ENCODE measurements around the gene RBMX2. TPM values are rescaled to one million over a fixed set of nuclear protein-coding genes. Genes with fewer than 3 reads are reported as not detected.

Gene RBMX2
- polyA plus RNA-seq, 4 donors, result 16.5 to 38.6 (median 26.2) TPM

- Histone ChIP-seq H3K36me3 (ENCODE audit: control insufficient read depth in 3 of 3, insufficient read depth in 2 of 3, low read depth in 1 of 3, low read length in 3 of 3) (no peaks in the 10 kb centered on the region), H3K4me1 (ENCODE audit: control insufficient read depth in 3 of 3, insufficient read depth in 2 of 3, low read depth in 1 of 3, low read length in 2 of 3) (no peaks in the 10 kb centered on the region), H3K27me3 (ENCODE audit: control insufficient read depth in 3 of 3, insufficient read depth in 3 of 3, low read length in 3 of 3) (peaks cover 0 to 6% (median 1%) of the 10 kb centered on the region in 3 donors), H3K4me3 (ENCODE audit: low read depth in 1 of 3, low read length in 3 of 3) (no peak overlapping the region), H3K9me3 (ENCODE audit: control insufficient read depth in 2 of 2, insufficient read depth in 1 of 2, low read depth in 1 of 2, low read length in 1 of 2) (no peaks in the 10 kb centered on the region), H3K27ac (ENCODE audit: low read depth in 1 of 3, low read length in 2 of 3) (no peak overlapping the region)
- no peak for DNase-seq
- FAIRE-seq, result no peak
- WGBS, 3 donors, result 44 to 62% (median 44%) methylated on average over 7 of the region's 7 CpGs
These were observed 6.4 kb upstream of the RBMX2 start for GRCh38 chrX:130395341-130395740.

- DNase-seq (peak in 1 of 2 donors; percentile 8), FAIRE-seq (no peak)
- Histone ChIP-seq H3K27me3 (ENCODE audit: control insufficient read depth in 3 of 3, insufficient read depth in 3 of 3, low read length in 3 of 3) (no peaks in the 10 kb centered on the region), H3K9me3 (ENCODE audit: control insufficient read depth in 2 of 2, insufficient read depth in 1 of 2, low read depth in 1 of 2, low read length in 1 of 2) (no peaks in the 10 kb centered on the region), H3K27ac (ENCODE audit: low read depth in 1 of 3, low read length in 2 of 3) (peak overlapping the region in 2 of 3 donors; percentile 55 to 87), H3K36me3 (ENCODE audit: control insufficient read depth in 3 of 3, insufficient read depth in 2 of 3, low read depth in 1 of 3, low read length in 3 of 3) (peaks cover 0 to 8% (median 0%) of the 10 kb centered on the region in 3 donors), H3K4me1 (ENCODE audit: control insufficient read depth in 3 of 3, insufficient read depth in 2 of 3, low read depth in 1 of 3, low read length in 2 of 3) (no peaks in the 10 kb centered on the region), H3K4me3 (ENCODE audit: low read depth in 1 of 3, low read length in 3 of 3) (peak overlapping the region; percentile 51 to 70 (median 64))
- WGBS, 3 donors, result 1 to 44% (median 14%) methylated on average over 12 to 13 of the region's 13 CpGs
These were observed 459 bp downstream of the RBMX2 start for GRCh38 chrX:130402208-130402684.

GRCh38 chrX:130413415-130413814 lies 11.6 kb downstream of the RBMX2 start:
- H3K27me3 ChIP-seq (ENCODE audit: control insufficient read depth in 3 of 3, insufficient read depth in 3 of 3, low read length in 3 of 3), result no peaks in the 10 kb centered on the region
- WGBS, 3 donors, result 57 to 79% (median 67%) methylated on average over 2 of the region's 2 CpGs
- DNase-seq (no peak), FAIRE-seq (no peak)
- H3K36me3 ChIP-seq (ENCODE audit: control insufficient read depth in 3 of 3, insufficient read depth in 2 of 3, low read depth in 1 of 3, low read length in 3 of 3), result peaks cover 0 to 10% (median 4%) of the 10 kb centered on the region in 3 donors
- no peaks in the 10 kb centered on the region for H3K4me1 ChIP-seq (ENCODE audit: control insufficient read depth in 3 of 3, insufficient read depth in 2 of 3, low read depth in 1 of 3, low read length in 2 of 3)
- H3K9me3 ChIP-seq (ENCODE audit: control insufficient read depth in 2 of 2, insufficient read depth in 1 of 2, low read depth in 1 of 2, low read length in 1 of 2), result no peaks in the 10 kb centered on the region
- no peak overlapping the region for H3K4me3 ChIP-seq (ENCODE audit: low read depth in 1 of 3, low read length in 3 of 3)
- no peak overlapping the region for H3K27ac ChIP-seq (ENCODE audit: low read depth in 1 of 3, low read length in 2 of 3)

DNA sequence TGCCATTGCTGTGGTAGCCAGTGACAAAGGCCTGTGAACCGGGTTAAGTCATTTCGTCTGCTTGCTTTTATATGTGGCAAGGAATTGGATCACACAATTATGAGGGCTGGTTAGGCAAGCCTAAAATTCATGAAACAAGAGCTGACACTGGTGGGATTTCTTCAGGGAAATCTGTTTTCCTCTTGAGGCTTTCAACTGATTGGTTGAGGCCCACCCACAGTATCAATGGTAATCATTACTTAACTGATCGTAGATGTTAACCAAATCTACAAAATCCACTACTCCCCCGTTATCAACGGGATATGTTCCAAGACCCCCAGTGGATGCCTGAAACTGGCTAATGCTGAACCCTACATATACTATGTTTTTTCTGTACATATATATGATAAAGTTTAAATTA lies 13.0 kb downstream of the RBMX2 start:
- 89 to 98% (median 96%) methylated on average over 5 of the region's 5 CpGs for WGBS, 3 donors
- no peaks in the 10 kb centered on the region for H3K4me1 ChIP-seq (ENCODE audit: control insufficient read depth in 3 of 3, insufficient read depth in 2 of 3, low read depth in 1 of 3, low read length in 2 of 3)
- FAIRE-seq, result no peak
- H3K27ac ChIP-seq (ENCODE audit: low read depth in 1 of 3, low read length in 2 of 3), result no peak overlapping the region
- no peak overlapping the region for H3K4me3 ChIP-seq (ENCODE audit: low read depth in 1 of 3, low read length in 3 of 3)
- H3K36me3 ChIP-seq (ENCODE audit: control insufficient read depth in 3 of 3, insufficient read depth in 2 of 3, low read depth in 1 of 3, low read length in 3 of 3), result peaks cover 0 to 7% (median 1%) of the 10 kb centered on the region in 3 donors
- no peaks in the 10 kb centered on the region for H3K27me3 ChIP-seq (ENCODE audit: control insufficient read depth in 3 of 3, insufficient read depth in 3 of 3, low read length in 3 of 3)
- DNase-seq, result no peak
- no peaks in the 10 kb centered on the region for H3K9me3 ChIP-seq (ENCODE audit: control insufficient read depth in 2 of 2, insufficient read depth in 1 of 2, low read depth in 1 of 2, low read length in 1 of 2)

- Histone ChIP-seq H3K4me3 (ENCODE audit: low read depth in 1 of 3, low read length in 3 of 3) (no peak overlapping the region), H3K27ac (ENCODE audit: low read depth in 1 of 3, low read length in 2 of 3) (no peak overlapping the region), H3K36me3 (ENCODE audit: control insufficient read depth in 3 of 3, insufficient read depth in 2 of 3, low read depth in 1 of 3, low read length in 3 of 3) (peaks cover 0 to 7% (median 0%) of the 10 kb centered on the region in 3 donors), H3K27me3 (ENCODE audit: control insufficient read depth in 3 of 3, insufficient read depth in 3 of 3, low read length in 3 of 3) (no peaks in the 10 kb centered on the region), H3K4me1 (ENCODE audit: control insufficient read depth in 3 of 3, insufficient read depth in 2 of 3, low read depth in 1 of 3, low read length in 2 of 3) (no peaks in the 10 kb centered on the region), H3K9me3 (ENCODE audit: control insufficient read depth in 2 of 2, insufficient read depth in 1 of 2, low read depth in 1 of 2, low read length in 1 of 2) (no peaks in the 10 kb centered on the region)
- 79 to 87% (median 84%) methylated on average over 7 of the region's 7 CpGs for WGBS, 3 donors
- DNase-seq (no peak), FAIRE-seq (no peak)
These were observed 13.4 kb downstream of the RBMX2 start for GRCh38 chrX:130415201-130415600.

DNA sequence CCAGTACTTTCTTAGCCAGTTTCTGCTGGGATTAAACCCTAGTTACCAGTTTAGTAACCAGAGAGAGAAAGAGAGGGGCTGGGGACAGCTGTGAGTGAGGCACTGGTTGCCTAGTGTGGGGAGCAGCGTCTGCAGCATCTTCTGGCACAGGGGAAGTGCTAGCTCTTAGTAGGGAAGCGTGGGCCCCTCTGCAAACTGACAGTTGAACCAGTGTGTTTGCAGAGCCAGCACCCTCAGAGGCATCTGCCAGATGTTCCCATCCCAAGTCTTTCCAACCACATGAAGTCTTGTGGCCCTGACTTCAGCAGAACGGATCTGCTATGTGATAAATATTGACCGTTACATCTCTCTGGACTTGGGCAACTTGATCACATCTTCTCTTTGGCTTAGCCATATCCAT lies 15.0 kb downstream of the RBMX2 start:
- H3K9me3 ChIP-seq (ENCODE audit: control insufficient read depth in 2 of 2, insufficient read depth in 1 of 2, low read depth in 1 of 2, low read length in 1 of 2), result no peaks in the 10 kb centered on the region
- WGBS, 3 donors, result 68 to 91% (median 86%) methylated on average over 4 of the region's 4 CpGs
- no peak overlapping the region for H3K4me3 ChIP-seq (ENCODE audit: low read depth in 1 of 3, low read length in 3 of 3)
- H3K4me1 ChIP-seq (ENCODE audit: control insufficient read depth in 3 of 3, insufficient read depth in 2 of 3, low read depth in 1 of 3, low read length in 2 of 3), result no peaks in the 10 kb centered on the region
- H3K27ac ChIP-seq (ENCODE audit: low read depth in 1 of 3, low read length in 2 of 3), result no peak overlapping the region
- no peaks in the 10 kb centered on the region for H3K27me3 ChIP-seq (ENCODE audit: control insufficient read depth in 3 of 3, insufficient read depth in 3 of 3, low read length in 3 of 3)
- H3K36me3 ChIP-seq (ENCODE audit: control insufficient read depth in 3 of 3, insufficient read depth in 2 of 3, low read depth in 1 of 3, low read length in 3 of 3), result peaks cover 0 to 7% (median 0%) of the 10 kb centered on the region in 3 donors
- no peak for FAIRE-seq
- DNase-seq, result no peak

DNA sequence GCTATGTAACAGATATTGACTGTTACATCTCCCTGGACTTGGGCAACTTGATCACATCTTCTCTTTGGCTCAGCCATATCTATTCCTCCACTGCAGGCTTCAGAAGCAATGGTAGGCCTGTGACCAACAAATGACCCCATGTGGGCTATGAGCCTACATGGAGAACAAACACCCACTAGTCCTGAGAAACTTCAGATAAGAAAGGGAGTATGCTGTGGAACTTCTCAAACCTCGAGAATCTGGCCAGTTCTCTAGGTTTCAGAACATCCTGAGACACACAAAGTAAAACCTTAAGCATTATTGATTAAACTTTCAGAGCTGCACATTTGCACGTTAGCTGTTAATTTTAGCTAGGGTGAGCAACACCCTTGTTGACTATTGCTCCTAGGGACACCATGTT lies 16.3 kb downstream of the RBMX2 start:
- H3K36me3 ChIP-seq (ENCODE audit: control insufficient read depth in 3 of 3, insufficient read depth in 2 of 3, low read depth in 1 of 3, low read length in 3 of 3), result peaks cover 0 to 2% (median 0%) of the 10 kb centered on the region in 3 donors
- H3K9me3 ChIP-seq (ENCODE audit: control insufficient read depth in 2 of 2, insufficient read depth in 1 of 2, low read depth in 1 of 2, low read length in 1 of 2), result no peaks in the 10 kb centered on the region
- no peaks in the 10 kb centered on the region for H3K27me3 ChIP-seq (ENCODE audit: control insufficient read depth in 3 of 3, insufficient read depth in 3 of 3, low read length in 3 of 3)
- no peak overlapping the region for H3K27ac ChIP-seq (ENCODE audit: low read depth in 1 of 3, low read length in 2 of 3)
- DNase-seq (no peak), FAIRE-seq (no peak)
- WGBS, 3 donors, result 38 to 74% (median 57%) methylated on average over 2 of the region's 2 CpGs
- no peaks in the 10 kb centered on the region for H3K4me1 ChIP-seq (ENCODE audit: control insufficient read depth in 3 of 3, insufficient read depth in 2 of 3, low read depth in 1 of 3, low read length in 2 of 3)
- no peak overlapping the region for H3K4me3 ChIP-seq (ENCODE audit: low read depth in 1 of 3, low read length in 3 of 3)

DNA sequence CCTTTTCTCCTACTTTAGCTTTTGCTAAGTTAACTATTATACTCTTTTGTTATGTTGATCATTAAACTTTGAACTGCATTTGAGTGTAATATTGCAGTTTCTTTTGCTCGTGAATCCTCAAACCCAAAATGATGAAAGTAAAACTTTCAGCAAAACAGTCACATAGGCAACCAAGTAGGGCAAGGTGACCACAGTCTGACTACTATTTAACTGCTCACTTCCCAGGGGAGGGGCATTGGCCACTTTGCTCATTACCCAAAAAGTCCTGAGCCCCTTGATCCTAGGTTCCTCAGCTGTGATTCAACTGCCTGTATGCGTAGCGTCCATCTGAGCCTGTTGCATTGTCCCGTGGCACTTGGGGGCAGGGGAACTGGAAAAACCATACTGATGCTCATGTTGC lies 17.0 kb downstream of the RBMX2 start:
- Histone ChIP-seq H3K27ac (ENCODE audit: low read depth in 1 of 3, low read length in 2 of 3) (no peak overlapping the region), H3K4me3 (ENCODE audit: low read depth in 1 of 3, low read length in 3 of 3) (no peak overlapping the region), H3K36me3 (ENCODE audit: control insufficient read depth in 3 of 3, insufficient read depth in 2 of 3, low read depth in 1 of 3, low read length in 3 of 3) (peaks cover 0 to 2% (median 0%) of the 10 kb centered on the region in 3 donors), H3K4me1 (ENCODE audit: control insufficient read depth in 3 of 3, insufficient read depth in 2 of 3, low read depth in 1 of 3, low read length in 2 of 3) (no peaks in the 10 kb centered on the region), H3K9me3 (ENCODE audit: control insufficient read depth in 2 of 2, insufficient read depth in 1 of 2, low read depth in 1 of 2, low read length in 1 of 2) (no peaks in the 10 kb centered on the region), H3K27me3 (ENCODE audit: control insufficient read depth in 3 of 3, insufficient read depth in 3 of 3, low read length in 3 of 3) (no peaks in the 10 kb centered on the region)
- WGBS, 3 donors, result 82 to 89% (median 86%) methylated on average over 4 of the region's 4 CpGs
- DNase-seq (no peak), FAIRE-seq (no peak)

- Histone ChIP-seq H3K36me3 (ENCODE audit: control insufficient read depth in 3 of 3, insufficient read depth in 2 of 3, low read depth in 1 of 3, low read length in 3 of 3) (peaks cover 0 to 2% (median 0%) of the 10 kb centered on the region in 3 donors), H3K27ac (ENCODE audit: low read depth in 1 of 3, low read length in 2 of 3) (no peak overlapping the region), H3K4me3 (ENCODE audit: low read depth in 1 of 3, low read length in 3 of 3) (no peak overlapping the region), H3K4me1 (ENCODE audit: control insufficient read depth in 3 of 3, insufficient read depth in 2 of 3, low read depth in 1 of 3, low read length in 2 of 3) (no peaks in the 10 kb centered on the region), H3K27me3 (ENCODE audit: control insufficient read depth in 3 of 3, insufficient read depth in 3 of 3, low read length in 3 of 3) (no peaks in the 10 kb centered on the region), H3K9me3 (ENCODE audit: control insufficient read depth in 2 of 2, insufficient read depth in 1 of 2, low read depth in 1 of 2, low read length in 1 of 2) (no peaks in the 10 kb centered on the region)
- DNase-seq (no peak), FAIRE-seq (no peak)
- WGBS, 3 donors, result 78 to 88% (median 80%) methylated on average over 2 of the region's 2 CpGs
These were observed 17.5 kb downstream of the RBMX2 start for GRCh38 chrX:130419263-130419662.
